Tibial nerve (tissue), 4 donors: ENCODE data around the gene DNAAF3.

Experiments used
- CTCF ChIP-seq, 5 experiments: fragments of 200-600 bp in 3 of 5; fragments of 450-650 bp in 2 of 5; sonication (generic) in 3 of 5; IDR thresholded peaks; one replicate each; pipeline ENCODE4 v1.5.1; 2016 to 2019; ENCODE audit warnings: antibody characterized with exemption in 5 of 5, mild to moderate bottlenecking in 3 of 5, moderate library complexity in 2 of 5
- EP300 ChIP-seq, 2 donors: sonication (generic); formaldehyde crosslinking; IDR thresholded peaks; one replicate each; pipeline ENCODE4 v1.6.1; 2017; ENCODE audit warnings: antibody characterized with exemption in 2 of 2, mild to moderate bottlenecking in 1 of 2
- POLR2A ChIP-seq, 2 donors: fragments of 450-650 bp; IDR thresholded peaks; one replicate each; pipeline ENCODE4 v1.6.1; 2017; ENCODE audit warnings: antibody characterized with exemption in 2 of 2, mild to moderate bottlenecking in 2 of 2, moderate library complexity in 2 of 2

GRCh38 chr19:55157064-55157908 lies 9.1 kb downstream of the DNAAF3 start, which contains the start of gene TNNI3:
- TF ChIP-seq CTCF (IDR thresholded peaks at IDR 0.05): no peak
- no peak for TF ChIP-seq POLR2A (IDR thresholded peaks at IDR 0.05)
- no peak for TF ChIP-seq EP300 (IDR thresholded peaks at IDR 0.05)
